ENCODE data around the gene MRS2. TPM values are rescaled to one million over a fixed set of nuclear protein-coding genes. Genes with fewer than 3 reads are reported as not detected.
"Not testable (repeated sequence)": the region's sequence is repeated elsewhere in the genome, so short reads cannot be mapped to it uniquely, and the experiment has no call there.

Gene MRS2
- polyA plus RNA-seq, 1 donor from 2014 or later = 47.9 TPM

- peaks cover 5% of the 10 kb centered on the region for H3K79me2 ChIP-seq (replicated peaks; ENCODE audit: insufficient read depth, low read length)
Measured at GRCh38 chr6:24410622-24411021, 7.9 kb downstream of the MRS2 start.

DNA sequence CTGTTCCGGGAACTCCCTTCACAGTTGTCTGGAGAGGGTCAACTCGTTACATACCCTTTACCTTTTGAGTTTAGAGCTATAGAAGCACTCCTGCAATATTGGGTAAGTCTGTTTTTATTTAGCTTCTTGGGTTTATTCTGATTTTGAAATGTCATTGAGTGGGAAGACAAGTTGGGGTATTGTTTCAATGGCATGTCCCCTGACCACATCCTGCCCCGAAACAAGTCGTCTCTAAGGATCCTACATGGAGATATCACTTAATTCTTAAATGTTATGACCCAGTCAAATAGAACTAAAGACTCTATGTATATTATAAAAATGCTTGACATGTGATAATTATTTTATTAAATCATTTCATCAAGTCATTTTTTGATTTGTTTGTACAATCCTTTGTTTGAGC lies 9.6 kb downstream of the MRS2 start:
- no peaks in the 10 kb centered on the region for H4K20me1 ChIP-seq (ENCODE audit: insufficient read depth)
- no peak overlapping the region for H3K9ac ChIP-seq (ENCODE audit: low read length)
- no peaks in the 10 kb centered on the region for H3K27me3 ChIP-seq (ENCODE audit: insufficient read depth, low read depth, low read length)
- peaks cover 5% of the 10 kb centered on the region for H3K79me2 ChIP-seq (replicated peaks; ENCODE audit: insufficient read depth, low read length)
- H3K9me2 ChIP-seq (ENCODE audit: insufficient read depth, low read length) = no peaks in the 10 kb centered on the region
- H3K4me3 ChIP-seq (ENCODE audit: low read length) = no peak overlapping the region
- peaks cover 22% of the 10 kb centered on the region for H3K36me3 ChIP-seq (ENCODE audit: insufficient read depth, low read length)
- TF ChIP-seq SMC3 (conservative IDR thresholded peaks at IDR 0.05; ENCODE audit: poor library complexity) (no peak), EP300 (conservative IDR thresholded peaks at IDR 0.05; ENCODE audit: poor library complexity, severe bottlenecking) (no peak), RAD21 (conservative IDR thresholded peaks at IDR 0.05) (no peak), MXI1 (conservative IDR thresholded peaks at IDR 0.05; ENCODE audit: poor library complexity, severe bottlenecking) (no peak)
- H2AFZ ChIP-seq (ENCODE audit: low read depth, low read length) = no peak overlapping the region
- H3K27ac ChIP-seq (ENCODE audit: low read length) = no peak overlapping the region
- no peaks in the 10 kb centered on the region for H3K9me3 ChIP-seq (ENCODE audit: low read length)
- H3K4me2 ChIP-seq (ENCODE audit: low read length) = no peak overlapping the region
- no peaks in the 10 kb centered on the region for H3F3A ChIP-seq (ENCODE audit: insufficient read depth, low read length, poor library complexity, severe bottlenecking)

More at GRCh38 chr6:24410622-24411021, 7.9 kb downstream of the MRS2 start:
- Histone ChIP-seq H3K9me3 (ENCODE audit: low read length) (no peaks in the 10 kb centered on the region), H3K4me3 (ENCODE audit: low read length) (no peak overlapping the region), H3K27ac (ENCODE audit: low read length) (no peak overlapping the region), H3K9ac (ENCODE audit: low read length) (no peak overlapping the region), H2AFZ (ENCODE audit: low read depth, low read length) (no peak overlapping the region), H3K27me3 (ENCODE audit: insufficient read depth, low read depth, low read length) (no peaks in the 10 kb centered on the region), H3K9me2 (ENCODE audit: insufficient read depth, low read length) (no peaks in the 10 kb centered on the region), H3K4me2 (ENCODE audit: low read length) (no peak overlapping the region), H4K20me1 (ENCODE audit: insufficient read depth) (no peaks in the 10 kb centered on the region), H3F3A (ENCODE audit: insufficient read depth, low read length, poor library complexity, severe bottlenecking) (no peaks in the 10 kb centered on the region), H3K36me3 (ENCODE audit: insufficient read depth, low read length) (peaks cover 19% of the 10 kb centered on the region)
- TF ChIP-seq RAD21 (conservative IDR thresholded peaks at IDR 0.05) (no peak), TAF1 (IDR thresholded peaks at IDR 0.05; ENCODE audit: low read depth) (no peak), EZH2 (IDR thresholded peaks at IDR 0.05; ENCODE audit: borderline replicate concordance, insufficient read depth, low read length, poor library complexity, severe bottlenecking) (no peak), MXI1 (conservative IDR thresholded peaks at IDR 0.05; ENCODE audit: poor library complexity, severe bottlenecking) (no peak), SMC3 (conservative IDR thresholded peaks at IDR 0.05; ENCODE audit: poor library complexity) (no peak), POLR2AphosphoS5 (IDR thresholded peaks at IDR 0.05) (no peak), EP300 (conservative IDR thresholded peaks at IDR 0.05; ENCODE audit: poor library complexity, severe bottlenecking) (no peak)
- TF ChIP-seq, protein P1, sequence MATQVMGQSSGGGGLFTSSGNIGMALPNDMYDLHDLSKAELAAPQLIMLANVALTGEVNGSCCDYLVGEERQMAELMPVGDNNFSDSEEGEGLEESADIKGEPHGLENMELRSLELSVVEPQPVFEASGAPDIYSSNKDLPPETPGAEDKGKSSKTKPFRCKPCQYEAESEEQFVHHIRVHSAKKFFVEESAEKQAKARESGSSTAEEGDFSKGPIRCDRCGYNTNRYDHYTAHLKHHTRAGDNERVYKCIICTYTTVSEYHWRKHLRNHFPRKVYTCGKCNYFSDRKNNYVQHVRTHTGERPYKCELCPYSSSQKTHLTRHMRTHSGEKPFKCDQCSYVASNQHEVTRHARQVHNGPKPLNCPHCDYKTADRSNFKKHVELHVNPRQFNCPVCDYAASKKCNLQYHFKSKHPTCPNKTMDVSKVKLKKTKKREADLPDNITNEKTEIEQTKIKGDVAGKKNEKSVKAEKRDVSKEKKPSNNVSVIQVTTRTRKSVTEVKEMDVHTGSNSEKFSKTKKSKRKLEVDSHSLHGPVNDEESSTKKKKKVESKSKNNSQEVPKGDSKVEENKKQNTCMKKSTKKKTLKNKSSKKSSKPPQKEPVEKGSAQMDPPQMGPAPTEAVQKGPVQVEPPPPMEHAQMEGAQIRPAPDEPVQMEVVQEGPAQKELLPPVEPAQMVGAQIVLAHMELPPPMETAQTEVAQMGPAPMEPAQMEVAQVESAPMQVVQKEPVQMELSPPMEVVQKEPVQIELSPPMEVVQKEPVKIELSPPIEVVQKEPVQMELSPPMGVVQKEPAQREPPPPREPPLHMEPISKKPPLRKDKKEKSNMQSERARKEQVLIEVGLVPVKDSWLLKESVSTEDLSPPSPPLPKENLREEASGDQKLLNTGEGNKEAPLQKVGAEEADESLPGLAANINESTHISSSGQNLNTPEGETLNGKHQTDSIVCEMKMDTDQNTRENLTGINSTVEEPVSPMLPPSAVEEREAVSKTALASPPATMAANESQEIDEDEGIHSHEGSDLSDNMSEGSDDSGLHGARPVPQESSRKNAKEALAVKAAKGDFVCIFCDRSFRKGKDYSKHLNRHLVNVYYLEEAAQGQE (IDR thresholded peaks at IDR 0.05; ENCODE audit: borderline replicate concordance) = no peak
- TF ChIP-seq, protein P2, sequence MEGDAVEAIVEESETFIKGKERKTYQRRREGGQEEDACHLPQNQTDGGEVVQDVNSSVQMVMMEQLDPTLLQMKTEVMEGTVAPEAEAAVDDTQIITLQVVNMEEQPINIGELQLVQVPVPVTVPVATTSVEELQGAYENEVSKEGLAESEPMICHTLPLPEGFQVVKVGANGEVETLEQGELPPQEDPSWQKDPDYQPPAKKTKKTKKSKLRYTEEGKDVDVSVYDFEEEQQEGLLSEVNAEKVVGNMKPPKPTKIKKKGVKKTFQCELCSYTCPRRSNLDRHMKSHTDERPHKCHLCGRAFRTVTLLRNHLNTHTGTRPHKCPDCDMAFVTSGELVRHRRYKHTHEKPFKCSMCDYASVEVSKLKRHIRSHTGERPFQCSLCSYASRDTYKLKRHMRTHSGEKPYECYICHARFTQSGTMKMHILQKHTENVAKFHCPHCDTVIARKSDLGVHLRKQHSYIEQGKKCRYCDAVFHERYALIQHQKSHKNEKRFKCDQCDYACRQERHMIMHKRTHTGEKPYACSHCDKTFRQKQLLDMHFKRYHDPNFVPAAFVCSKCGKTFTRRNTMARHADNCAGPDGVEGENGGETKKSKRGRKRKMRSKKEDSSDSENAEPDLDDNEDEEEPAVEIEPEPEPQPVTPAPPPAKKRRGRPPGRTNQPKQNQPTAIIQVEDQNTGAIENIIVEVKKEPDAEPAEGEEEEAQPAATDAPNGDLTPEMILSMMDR (IDR thresholded peaks at IDR 0.05; ENCODE audit: poor library complexity, severe bottlenecking) = no peak

GRCh38 chr6:24414531-24414930 lies 11.8 kb downstream of the MRS2 start:
- H3K9me2 ChIP-seq (ENCODE audit: insufficient read depth, low read length); H3K27me3 ChIP-seq (ENCODE audit: insufficient read depth, low read depth, low read length); H4K20me1 ChIP-seq (ENCODE audit: insufficient read depth); H3K79me2 ChIP-seq (replicated peaks; ENCODE audit: insufficient read depth, low read length); H3F3A ChIP-seq (ENCODE audit: insufficient read depth, low read length, poor library complexity, severe bottlenecking); H3K27ac ChIP-seq (ENCODE audit: low read length); H3K4me2 ChIP-seq (ENCODE audit: low read length); H3K9ac ChIP-seq (ENCODE audit: low read length); H3K9me3 ChIP-seq (ENCODE audit: low read length); H2AFZ ChIP-seq (ENCODE audit: low read depth, low read length); H3K4me3 ChIP-seq (ENCODE audit: low read length): not testable (repeated sequence)
- peaks cover 15% of the 10 kb centered on the region for H3K36me3 ChIP-seq (ENCODE audit: insufficient read depth, low read length)
